Fibroblast of upper back skin (primary cell): Measurements from ENCODE around the gene HOATZ.

ENCODE experiments used
- DNase-seq: peaks from one replicate; pipeline ENCODE4 v3.0.0-alpha.2; 2013

The HOATZ gene

GRCh38 chr11:111585371-111585770 is 70.8 kb downstream of the HOATZ start:
- peak; percentile 91 for DNase-seq

GRCh38 chr11:111586388-111586831 is 71.8 kb downstream of the HOATZ start:
- DNase-seq = peak; percentile 60
